GM18520 (cell line): ENCODE measurements around the gene GAS7.

Experiments
- ATAC-seq: cut with Tn5 transposase; IDR thresholded peaks from one replicate; pipeline ENCODE4 v1.9.1; 2021; ENCODE audit not compliant: unreplicated experiment

GAS7 gene

DNA sequence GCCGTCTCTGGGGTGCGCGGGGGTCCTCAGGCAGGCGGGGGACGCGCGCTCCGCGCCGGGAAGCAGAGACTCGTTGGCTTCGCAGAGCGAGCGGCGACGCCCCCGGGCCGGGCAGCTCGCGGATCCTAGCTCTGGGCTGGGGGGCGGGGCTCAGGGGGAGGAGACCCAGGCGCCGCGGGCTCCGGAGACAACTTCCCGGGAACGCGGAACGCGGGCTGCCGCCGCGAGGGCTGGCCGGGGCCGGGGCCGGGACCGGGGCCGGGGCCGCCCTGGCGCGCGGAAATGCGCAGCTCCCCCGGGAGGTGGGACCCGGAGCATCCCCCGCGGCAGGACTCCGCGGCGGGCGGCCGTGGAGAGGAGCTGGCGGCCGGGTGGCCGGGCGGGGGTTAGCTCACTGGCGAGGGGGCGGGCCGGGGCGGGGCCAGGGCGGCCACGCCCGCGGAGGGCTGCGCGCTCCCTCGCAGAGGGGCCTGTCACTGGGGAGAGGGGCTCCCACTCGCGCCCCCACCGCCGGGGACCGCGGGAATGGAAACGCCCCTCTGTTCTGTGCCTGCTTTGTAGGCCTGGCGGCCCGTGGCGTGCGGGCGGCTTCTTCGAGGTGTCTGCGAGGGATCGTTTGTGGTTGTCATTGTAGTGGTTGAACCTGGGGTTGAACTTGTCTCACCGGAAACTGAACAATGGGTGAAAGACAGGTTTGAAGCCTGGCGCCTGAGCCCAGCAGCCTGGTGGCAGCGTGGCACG is at the start of gene GAS7:
Gene GAS7, minus strand, starts transcription at position 98 of the 741 bp plus-strand sequence.
- ATAC-seq = peak; percentile 57

DNA sequence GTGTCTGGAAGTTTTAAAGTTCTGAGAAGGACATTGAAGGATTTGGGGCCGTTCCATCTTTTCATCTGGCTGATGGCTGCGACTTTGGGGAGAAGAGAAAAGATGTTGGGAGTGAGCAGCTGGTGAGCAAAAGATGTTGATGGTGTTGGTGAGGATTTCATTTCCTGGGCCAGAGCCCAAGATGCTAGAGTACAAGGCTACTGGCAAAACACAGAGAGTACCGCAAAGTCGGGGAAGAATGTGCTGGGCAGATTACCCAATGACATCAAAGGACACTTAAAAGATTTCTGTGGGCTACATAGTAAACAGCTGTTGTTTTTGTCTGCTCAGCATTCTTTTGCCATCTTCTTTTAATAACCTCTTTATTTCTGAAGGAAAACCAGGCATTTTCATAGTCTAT is 49.4 kb upstream of the GAS7 start:
- ATAC-seq = no peak

DNA sequence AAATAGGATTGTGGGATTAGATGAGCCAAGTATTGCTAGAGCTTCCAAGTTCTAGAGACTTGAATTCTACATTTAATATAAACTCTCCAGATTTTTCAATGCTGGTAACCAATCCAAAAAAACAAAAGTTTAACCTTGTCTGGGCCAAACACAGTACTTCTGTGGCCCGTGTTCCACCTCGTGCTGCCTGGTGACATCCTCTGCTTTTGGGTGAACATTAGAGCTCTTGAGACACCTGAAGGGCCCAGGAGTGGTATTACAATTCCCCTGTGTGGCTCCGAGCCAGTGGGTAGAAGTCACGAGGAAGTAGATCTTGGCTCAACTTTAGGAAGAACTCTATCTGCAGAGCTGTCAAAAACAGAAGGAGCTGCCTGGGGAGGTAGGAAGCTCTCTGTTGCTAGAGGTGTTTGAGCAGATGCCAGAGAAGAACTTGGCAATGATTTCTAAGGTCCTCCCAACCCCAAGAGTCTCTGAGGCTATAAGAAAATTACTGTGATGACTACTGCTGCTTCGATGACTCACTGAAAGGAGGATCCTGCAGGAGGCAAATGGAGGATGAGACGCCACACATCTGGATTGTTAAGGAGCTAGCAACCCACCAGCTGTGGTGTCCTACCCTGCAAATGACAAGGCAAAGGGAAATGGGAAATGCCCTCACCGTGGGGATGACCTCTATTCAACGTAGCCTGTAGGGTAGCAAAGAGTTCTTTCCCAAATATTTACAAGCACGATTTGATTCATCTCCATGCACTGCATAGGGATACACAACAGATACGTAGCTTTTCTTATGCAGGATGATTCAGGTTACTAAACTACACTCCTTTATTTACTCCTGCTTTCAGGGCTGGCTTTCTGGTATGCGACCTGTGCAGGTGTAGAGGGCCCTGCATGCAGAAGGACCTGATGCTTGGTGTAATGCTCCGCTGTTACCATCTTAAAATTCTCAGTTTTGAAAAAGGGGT is 45.8 kb upstream of the GAS7 start:
- no peak for ATAC-seq

DNA sequence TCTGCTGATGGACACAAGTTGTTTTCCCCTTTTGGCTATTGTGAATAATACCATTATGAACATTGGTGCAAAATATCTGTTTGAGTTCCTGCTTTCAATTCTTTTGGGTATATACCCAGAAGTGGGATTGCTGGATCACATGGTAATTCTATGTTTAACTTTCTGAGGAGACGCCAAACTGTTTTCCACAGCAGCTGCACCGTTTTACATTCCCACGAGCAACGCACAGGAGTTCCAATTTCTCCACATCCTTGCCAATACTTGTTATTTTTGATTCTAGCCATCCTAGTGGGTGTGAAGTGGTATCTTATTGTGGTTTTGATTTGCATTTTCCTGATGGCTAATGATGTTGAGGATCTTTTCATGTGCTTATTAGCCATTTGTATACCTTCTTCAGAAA is 43.4 kb upstream of the GAS7 start:
- ATAC-seq = no peak

DNA sequence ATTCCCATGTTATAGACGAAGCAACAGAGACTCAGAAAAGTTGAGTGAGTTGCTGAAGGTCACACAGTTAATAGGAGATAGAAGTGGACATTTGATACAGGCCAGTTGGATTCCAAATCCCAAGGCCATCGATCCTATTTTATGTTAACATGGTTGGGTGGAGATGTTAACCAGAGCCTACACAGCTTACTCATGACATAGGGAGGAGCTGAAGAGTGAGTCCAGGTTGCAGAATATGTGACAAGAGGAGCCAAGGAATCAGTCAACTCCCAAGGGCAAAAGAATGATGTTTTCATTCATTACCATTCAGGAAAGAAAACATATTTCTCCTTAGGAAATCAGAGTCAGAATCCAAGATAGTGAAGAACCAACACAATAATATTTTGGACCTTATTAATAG is 40.3 kb upstream of the GAS7 start:
- no peak for ATAC-seq

DNA sequence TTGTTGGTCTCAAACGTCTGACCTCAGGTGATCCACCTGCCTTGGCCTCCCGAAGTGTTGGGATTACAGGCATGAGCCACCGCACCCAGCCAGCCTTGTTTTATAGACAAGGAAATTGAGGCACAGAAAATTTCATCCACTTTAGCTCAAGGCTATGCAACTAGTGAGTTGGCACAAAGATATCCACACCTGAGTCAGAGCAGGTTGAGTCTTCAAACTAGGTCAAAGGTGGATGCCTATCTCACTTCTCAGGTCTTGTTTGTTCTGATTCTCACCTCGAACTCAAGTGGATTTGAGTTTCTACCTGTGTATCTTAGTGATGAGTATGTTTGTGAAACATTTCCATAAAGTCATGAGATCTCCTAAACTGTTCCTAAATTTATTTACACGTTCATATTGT is 35.6 kb upstream of the GAS7 start:
- no peak for ATAC-seq

DNA sequence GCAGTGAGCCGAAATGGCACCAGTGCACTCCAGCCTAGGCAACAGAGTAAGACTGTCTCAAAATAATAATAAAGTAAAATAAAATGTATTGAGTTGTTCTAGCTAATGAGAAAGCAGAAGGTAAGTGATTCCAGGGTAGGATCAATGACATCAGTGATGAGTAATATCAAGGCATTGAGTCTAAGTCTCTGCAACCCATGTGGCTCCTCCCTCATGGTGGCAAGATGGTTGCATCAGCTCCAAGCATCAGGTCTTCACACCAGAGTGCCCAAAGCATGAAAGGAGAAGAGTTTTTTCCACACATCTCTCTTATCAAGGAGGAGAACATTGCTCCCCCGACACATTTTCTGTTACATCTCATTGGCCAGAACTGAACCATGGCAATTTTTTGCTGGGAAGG is 34.8 kb upstream of the GAS7 start:
- ATAC-seq = no peak

DNA sequence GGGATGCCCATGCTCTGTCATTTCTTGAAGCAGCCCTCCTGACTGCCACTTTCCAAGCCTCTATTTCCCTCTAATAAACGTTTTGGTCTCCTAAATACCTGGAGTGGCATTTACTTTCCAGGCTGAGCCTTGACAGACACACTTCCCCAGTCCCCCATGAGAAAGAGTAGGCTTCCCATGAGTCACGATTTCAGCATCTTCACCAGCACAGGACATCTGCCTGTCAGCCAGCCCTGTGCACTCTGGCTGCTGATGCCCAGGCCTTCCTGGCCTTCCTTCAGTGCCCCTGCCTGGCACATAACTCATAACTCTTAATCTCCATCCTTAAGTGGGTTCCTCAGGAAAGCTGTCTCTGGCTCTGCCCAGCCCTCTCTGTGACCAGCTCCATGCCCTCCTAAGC is 30.8 kb upstream of the GAS7 start:
- no peak for ATAC-seq

DNA sequence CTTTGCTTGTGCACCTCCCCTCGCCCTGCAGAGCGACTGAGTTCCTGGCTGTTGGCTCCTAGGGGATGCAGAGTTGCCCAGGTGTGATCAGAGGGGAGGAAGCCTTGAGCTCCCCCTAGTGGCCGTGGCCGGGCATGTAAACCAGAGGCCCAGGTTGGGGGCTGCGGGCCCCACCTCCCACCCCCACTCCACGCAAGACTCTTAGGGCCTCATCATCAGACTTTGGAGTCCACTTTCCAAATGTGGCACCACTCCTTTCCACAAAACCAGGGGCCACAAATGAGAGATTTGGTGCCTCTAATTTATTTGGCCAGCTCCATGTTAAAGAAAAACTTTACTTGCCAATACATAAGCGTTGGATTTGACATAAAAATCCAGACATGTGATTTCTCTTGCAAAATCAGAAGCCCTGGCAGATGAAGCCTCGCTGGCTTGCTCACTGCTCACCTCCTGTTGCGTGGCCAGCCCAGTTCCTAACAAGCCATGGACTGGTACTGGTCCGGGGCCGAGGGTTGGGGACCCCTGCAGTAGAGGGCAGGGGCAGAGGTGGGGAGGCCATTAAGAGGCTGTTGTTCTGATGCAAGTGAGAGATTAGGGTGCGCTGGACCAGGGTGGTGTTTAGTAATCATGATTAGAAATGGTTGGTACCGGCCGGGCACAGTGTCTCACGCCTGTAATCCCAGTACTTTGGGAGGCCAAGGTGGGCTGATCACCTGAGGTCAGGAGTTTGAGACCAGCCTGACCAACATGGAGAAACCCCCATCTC is 28.7 kb upstream of the GAS7 start:
- no peak for ATAC-seq

DNA sequence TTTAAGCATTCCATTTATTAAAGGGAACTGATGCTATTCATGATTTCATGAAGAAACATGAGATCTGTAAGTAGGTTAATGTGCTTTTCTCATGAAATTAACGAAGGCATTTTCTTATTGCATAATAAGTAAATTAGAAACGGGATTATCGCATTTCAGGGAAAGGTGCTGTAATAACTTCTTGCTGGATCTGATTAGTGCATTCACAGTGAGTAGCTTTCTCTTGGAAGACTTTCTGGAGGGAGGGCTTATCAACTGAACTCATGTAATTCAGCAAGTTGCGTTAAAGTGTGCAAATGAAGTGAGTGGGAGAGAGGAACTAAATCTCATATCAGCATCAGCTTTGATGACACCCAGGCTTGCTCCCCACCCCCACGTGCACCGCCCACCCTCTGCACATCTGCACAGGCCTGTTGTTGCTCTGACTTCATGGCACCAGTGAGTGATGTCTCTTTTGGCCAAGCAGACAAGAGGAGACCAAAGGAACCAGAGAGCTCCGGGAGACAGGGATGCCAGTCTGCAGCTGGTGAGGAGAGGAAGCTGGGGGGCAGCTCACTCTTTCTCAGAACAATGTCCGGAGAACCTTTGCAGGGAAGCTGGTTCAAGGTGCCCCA is 26.3 kb upstream of the GAS7 start:
- no peak for ATAC-seq

DNA sequence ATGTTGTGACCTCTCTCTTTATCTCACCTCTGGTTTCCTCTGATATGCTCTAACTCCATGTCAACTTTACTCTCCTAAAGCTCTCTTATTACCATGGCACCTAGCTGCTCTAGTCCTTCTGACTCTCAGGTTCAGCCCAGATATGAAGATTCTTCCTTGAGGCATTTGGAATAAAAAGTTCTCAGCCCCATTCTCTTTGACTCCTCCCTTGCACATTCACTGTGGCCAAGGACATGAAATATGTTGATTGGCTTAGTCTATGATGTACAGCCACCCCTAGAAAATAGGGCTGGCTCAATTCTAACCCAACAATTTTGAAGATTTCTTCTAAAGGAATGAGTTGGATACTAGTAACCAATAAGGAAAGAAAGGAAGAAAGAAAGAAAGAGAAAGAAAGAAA is 20.8 kb upstream of the GAS7 start:
- no peak for ATAC-seq

DNA sequence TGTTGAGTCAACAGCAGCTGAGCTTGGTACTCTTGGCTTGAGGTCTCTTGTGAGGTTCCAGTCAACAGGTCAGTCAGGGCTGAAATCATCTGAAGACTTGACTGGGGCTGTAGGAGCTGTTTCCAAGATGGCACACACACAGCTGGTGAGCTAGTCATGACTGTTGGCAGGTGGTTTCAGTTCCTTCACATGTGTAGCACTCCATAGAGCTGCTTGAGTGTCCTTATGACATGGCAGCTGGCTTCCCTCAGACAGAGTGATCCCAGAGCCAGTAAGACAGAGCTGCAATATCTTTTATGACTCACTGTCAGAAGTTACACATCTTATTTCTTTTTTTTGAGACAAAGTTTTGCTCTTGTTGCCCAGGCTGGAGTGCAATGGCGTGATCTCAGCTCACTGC is 19.5 kb upstream of the GAS7 start:
- no peak for ATAC-seq

DNA sequence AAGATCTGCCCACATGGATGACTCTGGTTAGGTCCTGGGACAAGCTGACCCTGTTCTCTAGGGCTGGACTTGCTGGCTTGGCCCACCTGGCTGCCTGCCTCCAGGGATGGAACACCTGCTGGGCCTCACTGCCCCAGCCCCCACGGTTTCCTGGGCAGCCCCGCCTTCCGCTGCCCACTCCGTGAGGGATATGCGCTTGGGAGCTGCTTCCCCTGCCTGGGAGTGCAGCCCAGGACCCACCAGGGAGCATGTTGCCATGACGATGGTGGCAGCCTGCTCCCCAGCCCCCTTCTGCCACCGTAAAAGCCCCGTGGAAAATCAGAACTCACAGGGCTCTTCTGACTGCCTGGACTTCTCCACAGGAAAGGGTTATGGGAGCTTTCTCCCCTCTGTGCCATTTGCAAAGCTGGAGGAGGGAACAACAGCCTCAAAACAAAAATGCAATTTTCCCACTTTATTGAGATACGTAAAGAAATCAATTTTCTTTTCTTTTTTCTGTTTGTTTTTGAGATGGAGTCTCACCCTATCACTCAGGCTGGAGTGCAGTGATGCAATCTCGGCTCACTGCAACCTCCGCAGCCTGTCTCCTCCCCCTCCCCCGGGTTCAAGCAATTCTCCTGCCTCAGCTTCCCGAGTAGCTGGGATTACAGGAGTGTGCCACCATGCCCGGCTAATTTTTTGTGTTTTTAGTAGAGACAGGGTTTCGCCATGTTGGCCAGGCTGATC is 18.0 kb upstream of the GAS7 start:
- ATAC-seq = no peak

DNA sequence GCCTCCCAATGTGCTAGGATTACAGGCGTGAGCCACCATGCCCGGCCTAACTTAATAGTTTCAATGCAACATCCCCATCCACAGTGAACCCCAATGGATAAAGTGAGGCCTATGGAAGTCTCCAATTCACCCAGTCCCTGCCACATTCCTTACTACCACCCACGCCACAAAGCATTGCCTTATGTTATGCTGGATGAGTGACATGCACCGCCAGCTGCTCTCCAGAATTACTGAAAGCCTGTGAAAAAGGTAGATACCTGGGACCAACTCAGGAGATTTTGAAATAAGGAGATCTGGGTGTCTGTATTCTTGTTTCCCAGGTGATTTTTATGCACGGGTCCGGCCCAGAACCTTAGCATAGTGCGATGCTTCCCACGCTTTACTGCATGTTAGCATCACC is 16.9 kb upstream of the GAS7 start:
- ATAC-seq = no peak

DNA sequence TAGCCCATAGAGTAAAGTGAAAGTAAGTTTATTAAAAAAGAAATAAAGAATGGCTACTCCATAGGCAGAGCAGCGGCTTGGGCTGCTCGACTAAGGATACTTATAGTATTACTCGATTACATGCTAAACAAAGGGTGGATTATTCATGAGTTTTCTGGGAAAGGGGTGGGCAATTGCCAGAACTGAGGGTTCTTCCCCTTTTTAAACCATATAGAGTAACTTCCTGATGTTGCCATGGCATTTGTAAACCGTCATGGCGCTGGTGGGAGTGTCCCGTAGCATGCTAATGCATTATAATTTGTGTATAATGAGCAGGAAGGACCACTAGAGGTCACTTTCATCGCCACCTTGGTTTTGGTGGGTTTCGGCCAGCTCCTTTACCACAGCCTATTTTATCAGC is 13.3 kb upstream of the GAS7 start:
- ATAC-seq = no peak

DNA sequence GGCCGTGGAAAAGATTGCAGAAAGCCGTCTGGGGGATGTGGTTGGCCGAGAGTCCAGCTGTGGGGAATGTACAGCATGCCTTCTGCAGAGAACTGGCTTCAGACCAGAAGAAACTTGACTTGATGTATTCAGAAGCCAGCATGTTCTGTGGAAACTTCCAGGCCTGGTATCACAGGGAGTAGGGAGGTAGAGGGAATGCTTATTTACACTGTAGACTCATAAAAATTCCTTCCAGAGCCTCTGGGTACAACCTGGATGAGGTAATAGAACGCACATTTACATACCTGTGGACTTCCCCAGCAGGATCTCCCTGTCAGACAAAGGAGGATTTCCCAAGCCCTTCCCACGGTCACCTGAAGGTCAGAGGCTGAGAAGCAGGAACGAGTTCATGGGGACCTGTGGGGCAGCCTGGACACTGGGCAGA is 11.8 kb upstream of the GAS7 start:
- no peak for ATAC-seq

DNA sequence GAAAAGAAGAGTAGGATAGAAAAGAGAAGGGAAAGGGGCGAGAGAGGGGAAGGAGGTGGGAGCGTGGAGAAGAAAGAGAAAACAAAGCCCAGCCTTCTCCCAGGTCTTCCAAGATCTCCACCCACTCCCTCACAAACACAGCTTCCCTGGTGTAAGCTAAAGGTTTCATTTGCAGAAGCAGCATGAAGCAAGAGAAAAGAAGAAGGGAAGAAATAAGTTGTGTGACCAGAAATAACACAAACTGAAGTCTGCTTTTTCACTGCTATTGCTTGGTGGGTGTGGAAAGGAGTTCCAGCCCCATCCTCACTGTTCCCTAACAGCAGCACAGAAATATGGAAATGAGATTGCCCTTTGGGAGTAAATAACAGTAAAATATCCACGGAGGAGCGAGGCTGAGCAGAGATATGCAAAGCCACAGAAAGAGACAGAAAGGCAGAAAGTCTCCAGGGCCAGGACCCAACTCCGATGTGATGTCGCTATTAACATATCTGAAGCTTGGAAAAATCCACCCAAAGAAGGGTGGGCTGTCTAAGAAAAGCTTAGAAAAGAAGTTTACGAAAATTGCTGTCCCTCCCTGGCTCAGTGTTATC is 10.3 kb upstream of the GAS7 start:
- no peak for ATAC-seq

DNA sequence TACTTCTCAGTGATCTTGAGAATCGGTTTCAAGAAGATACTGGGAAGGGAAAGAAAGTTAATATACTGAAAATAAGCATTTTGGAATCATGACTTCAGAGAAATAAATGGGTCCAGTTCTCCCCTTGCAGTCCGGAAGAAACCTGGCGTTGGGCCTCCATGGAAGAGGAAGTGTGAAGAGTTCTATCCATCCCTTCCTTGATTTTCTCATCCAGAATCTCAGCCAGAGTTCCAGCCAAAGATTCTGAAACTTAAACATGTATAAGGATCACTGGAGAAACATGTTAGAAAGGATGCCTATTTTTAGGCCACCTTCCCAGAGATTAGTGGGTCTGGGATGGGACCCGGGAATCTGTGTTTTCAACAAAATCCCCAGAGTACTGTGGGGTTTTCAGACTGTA is 8.7 kb upstream of the GAS7 start:
- no peak for ATAC-seq

DNA sequence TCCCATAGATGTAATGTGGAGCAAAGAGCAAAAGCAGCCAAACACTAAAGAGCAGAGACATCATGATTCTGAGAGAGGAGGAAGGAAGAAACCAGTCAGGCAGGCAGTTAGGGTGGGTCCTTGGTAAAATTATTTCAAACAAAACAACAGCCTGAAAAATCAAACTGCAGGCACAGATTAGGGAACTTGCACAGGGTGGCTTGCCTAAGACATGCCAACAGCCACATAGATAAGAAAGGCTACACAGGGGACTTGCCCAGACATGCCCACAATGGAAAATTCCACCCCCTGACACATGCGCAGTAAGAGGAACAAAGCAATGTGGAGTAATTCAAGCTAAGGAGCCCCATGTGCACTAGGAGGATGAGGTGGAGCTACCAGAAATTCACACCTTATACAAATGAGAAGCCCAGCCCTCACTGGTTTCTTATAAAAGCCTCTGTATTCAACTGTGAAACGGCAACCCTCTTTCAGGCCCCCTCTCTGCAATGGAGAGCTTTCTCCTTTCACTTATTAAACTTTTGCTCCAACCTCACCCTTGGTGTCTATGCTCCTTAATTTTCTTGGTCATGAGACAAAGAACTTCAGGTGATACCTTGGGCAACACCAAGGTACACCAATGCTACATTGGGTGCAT is 7.3 kb upstream of the GAS7 start:
- no peak for ATAC-seq

DNA sequence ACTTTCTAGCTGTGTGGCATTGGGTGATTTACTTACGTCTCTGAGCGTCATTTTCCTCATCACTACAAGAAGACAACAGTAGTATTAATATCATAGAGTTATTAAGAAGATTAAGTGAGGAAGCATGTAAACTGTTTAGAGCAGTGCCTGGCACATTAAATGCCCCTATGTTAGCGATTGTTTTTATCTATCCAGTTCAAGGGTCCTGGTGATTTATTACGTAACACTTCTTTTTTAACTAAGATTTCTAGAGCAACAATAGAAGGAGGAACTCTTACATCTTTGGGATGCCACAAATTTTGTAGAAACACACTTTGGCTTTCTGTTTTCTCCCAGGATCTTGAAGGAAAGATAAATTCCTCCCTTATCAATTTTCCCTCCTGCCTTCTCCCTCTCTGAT is 3.3 kb upstream of the GAS7 start:
- no peak for ATAC-seq
